GM21529 (cell line): ENCODE results near the gene OPCML.

ENCODE experiments used
- ATAC-seq: cut with Tn5 transposase; IDR thresholded peaks from one replicate; pipeline ENCODE4 v1.9.1; 2021; ENCODE audit not compliant: unreplicated experiment

Gene OPCML

GRCh38 chr11:132650969-132651720 lies 881.2 kb downstream of the OPCML start:
- no peak for ATAC-seq

- ATAC-seq: no peak
Measured at GRCh38 chr11:132649277-132649676, 883.0 kb downstream of the OPCML start.

- no peak for ATAC-seq
Measured at GRCh38 chr11:132648851-132649250, 883.5 kb downstream of the OPCML start.

- no peak for ATAC-seq
Measured at GRCh38 chr11:132646890-132647289, 885.4 kb downstream of the OPCML start.

DNA sequence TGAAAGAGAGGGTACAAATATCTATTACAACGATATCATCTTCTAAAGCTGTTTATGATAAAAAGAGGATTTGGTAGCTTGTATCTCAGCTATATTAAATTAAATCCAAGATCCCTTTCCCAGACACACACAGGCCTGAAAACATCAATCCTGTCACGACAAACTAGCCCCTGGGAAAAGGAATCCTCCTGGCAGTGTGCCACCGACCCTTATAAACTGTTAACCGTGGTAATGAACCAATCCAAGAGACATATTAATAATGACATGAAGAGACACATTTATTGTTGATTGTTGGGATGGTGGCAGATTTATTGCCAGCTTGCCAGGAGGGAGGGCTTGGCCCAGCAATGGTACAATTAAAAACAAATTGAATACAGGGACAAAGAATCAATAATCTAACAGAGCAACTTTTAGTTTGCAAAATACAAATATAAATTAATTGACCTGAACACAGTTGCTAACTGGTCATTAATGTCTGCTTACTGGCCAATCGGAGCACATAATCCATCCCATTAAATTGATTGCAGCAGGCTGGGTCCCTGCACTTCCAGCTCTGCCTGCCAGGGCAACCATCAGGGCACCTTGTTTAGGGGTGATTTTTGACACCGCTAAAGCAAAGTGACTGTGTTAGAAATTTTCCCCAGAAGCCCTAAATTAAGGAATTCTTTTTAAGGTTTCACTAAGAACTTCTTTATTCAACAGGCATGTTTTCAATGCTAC lies 887.6 kb downstream of the OPCML start:
- ATAC-seq: no peak

GRCh38 chr11:132643239-132643638 lies 889.1 kb downstream of the OPCML start:
- no peak for ATAC-seq

DNA sequence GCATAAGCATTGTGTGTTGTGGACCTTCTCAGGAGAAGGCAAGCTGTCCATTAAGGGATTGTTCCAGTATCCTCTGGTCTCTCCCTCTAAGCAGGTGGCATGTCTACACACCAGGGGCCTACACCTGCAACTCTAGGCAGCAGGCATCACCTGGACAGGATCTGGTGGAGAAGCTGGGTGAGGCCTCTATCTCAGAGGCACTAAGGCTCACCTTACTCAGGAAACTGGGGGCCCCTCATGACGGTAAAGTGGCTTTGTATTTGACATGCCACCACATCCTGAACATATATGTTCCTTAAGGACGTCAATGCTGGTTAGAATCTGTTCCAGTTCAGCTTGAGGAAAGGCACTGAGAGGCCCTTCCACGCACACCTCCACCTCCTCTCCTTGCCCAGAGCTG lies 891.3 kb downstream of the OPCML start:
- ATAC-seq: no peak

DNA sequence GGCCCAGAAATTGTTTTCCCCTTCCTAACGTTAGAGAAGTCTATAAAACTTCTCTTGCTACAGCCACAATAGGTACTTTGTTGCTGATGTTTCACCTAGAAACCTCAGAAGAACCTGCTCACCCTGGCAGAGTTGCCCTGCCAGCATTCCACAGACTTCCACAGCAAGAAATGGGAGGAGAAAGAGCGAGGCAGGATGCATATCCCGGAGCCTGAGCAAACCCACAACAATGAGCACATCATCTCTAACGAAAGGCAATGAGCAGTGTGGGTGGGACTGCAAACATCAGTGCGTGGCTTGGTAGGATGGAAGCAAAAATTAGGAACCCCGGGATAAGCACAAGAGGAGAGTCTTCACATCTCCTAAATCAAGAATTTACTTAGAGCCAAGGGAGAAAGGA lies 892.3 kb downstream of the OPCML start:
- no peak for ATAC-seq

DNA sequence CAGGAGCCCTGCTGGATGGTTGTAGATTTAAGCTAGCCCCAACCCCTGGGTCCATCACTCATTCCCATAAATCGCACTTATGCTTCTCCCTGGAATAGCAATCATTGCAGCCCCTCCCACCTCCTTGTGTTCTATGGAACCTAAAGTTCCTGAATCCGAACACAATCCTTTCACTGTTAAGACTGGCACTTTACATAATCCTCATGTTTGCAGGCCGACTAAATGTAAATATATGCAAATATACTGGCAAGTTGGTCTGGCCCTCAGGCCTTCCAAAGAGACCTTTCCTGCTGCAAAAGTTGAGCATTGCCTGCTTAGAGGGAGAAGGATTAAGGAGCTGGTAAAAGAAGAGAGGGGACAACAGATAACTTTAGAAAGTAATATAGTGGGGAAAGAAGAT lies 892.9 kb downstream of the OPCML start:
- no peak for ATAC-seq

GRCh38 chr11:132638423-132638822 lies 893.9 kb downstream of the OPCML start:
- no peak for ATAC-seq

GRCh38 chr11:132636523-132636922 lies 895.8 kb downstream of the OPCML start:
- no peak for ATAC-seq

DNA sequence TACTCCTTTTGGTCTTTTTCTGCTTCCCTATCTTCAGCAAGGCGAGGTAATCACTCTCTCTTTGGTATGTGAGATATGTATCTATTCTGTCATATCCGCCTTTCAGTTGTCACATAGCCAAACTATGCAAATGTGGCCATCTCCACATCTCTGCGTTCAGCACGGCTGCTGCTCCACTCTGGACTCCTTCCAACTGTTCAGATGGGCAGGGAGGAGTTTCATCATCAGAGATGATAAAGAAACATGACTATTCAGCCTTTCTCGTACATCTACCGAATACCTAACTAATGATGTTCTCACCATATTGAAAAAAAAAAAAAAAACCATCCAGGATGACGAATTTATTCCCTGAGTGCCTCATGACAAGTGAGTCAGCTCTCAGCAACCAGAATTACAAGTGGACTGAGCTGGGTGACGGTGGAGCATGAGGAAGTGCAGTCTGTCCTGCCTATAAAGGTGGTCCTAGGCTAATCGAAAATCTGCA lies 899.6 kb downstream of the OPCML start:
- ATAC-seq: no peak

DNA sequence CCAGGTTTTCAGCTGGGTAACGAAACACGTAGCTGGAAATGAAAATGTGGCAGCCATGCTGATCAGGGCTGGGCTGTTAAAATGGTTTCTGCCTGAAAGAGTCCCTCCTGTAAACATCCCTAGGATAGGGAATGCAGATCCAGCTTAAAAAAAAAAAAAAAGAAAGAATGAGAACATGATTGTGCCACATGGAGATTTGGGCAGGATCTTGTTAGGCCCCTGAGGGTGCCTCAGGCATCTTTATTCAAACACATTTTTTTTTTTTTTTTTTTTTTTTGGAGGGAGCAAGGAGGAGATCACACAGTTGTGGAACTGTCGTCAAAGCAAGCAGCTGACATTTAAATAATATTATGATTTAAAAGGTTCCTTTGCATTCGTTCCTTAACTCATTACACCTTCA lies 900.3 kb downstream of the OPCML start:
- ATAC-seq: no peak

DNA sequence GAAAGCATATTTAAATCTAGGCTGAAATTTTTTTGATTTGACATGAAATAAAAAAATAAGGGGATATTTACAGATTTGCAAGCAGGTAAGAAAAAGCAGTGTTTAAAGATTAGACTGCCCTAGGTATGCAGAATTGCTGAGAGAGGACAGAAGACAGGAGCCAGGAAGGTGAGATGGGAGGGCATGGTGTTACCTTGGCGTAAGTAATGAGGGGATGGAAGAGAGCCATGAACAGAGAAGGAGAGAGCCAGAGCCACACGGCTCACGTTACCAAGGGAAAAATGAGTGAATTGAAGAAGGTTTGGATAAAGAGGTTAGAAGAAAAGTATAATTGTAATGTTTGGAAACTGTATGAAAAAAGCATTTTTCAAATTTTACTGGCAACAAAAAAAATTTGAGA lies 904.3 kb downstream of the OPCML start:
- ATAC-seq: no peak

DNA sequence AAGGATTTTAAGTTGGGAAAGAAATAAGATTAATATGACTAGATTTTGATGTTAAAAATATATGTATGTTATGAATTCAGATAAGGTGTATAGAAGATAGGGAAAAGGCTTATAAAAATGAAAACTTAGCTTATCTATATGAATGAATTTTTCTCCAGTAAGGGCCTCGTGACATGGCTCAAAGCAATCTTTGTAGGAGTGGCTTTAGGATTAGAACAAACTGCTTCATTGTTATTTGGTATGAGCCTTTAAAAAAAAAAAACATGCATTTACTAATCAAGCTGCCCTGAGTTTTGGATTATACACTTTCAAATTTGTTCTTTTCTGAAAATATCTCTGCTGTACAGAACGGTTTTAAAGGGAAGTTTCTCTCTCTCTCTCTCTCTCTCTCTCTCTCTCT lies 905.9 kb downstream of the OPCML start:
- no peak for ATAC-seq

- no peak for ATAC-seq
Measured at GRCh38 chr11:132623511-132623910, 908.8 kb downstream of the OPCML start.

- ATAC-seq: no peak
Measured at GRCh38 chr11:132621976-132622580, 910.2 kb downstream of the OPCML start.

DNA sequence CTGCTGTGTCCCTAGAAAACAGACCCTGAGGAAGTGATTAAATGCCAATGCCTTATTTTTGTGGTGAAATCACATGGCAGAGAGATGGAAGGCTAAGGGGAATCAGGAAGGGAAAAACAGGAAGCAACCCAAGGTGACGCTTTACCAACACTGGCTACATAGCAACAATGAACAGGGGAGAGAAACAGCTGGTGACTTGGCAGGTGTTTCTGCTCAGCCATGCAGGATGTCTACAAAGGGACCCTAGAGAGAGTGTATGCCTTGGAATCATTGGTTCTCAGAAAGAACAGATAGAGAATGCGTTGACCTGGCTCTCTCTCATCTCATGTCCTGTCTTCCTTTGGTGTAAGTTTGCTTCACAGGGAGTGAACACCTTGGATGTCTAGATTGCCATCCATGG lies 911.9 kb downstream of the OPCML start:
- no peak for ATAC-seq

- no peak for ATAC-seq
Measured at GRCh38 chr11:132610791-132611190, 921.5 kb downstream of the OPCML start.

GRCh38 chr11:132610216-132610615 lies 922.1 kb downstream of the OPCML start:
- no peak for ATAC-seq

DNA sequence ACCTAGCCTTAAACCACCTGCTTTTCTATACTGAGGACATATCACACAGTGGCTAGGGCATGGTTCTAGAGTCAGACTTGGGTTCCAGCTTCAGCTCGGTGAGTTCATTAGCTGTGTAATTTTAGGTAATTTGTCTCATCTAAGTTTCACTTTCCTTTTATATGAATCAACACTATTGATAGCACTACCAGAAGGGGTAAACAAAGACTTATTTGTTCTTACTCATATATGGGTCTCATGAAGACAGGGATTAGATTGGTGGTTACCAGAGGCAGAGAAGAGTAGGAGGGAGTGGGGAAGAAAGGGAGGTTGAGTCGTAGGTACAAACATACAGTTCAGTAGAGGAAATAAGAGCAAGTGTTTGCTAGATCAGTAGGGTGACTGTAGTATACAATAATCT lies 924.7 kb downstream of the OPCML start:
- no peak for ATAC-seq
